Smooth muscle cell (in vitro differentiated cells): ENCODE results near the gene AGMO. TPM values are rescaled to one million over a fixed set of nuclear protein-coding genes. Genes with fewer than 3 reads are reported as not detected.

Experiments
- DNase-seq: peaks from one replicate; lab custom pipeline; 2025; ENCODE audit not compliant: unreplicated experiment; lab: John Stamatoyannopoulos, UW
- H2AFZ ChIP-seq: fragments of 200-600 bp; sonication (generic); 2 replicates; pipeline ENCODE4 v1.6.0; 2016; ENCODE audit warnings: antibody characterized with exemption, low read depth, mild to moderate bottlenecking
- H3F3A ChIP-seq: fragments of 200-600 bp; sonication (generic); 2 replicates; pipeline ENCODE4 v1.6.0; 2017; ENCODE audit warnings: antibody characterized with exemption, low read depth
- H3K27ac ChIP-seq: fragments of 200-600 bp; sonication (generic); 2 replicates; pipeline ENCODE4 v1.5.1; 2016; ENCODE audit warnings: low read depth, mild to moderate bottlenecking
- H3K27me3 ChIP-seq: fragments of 200-600 bp; sonication (generic); 2 replicates; pipeline ENCODE4 v1.6.1; 2016; ENCODE audit warnings: low read depth, mild to moderate bottlenecking
- H3K36me3 ChIP-seq: fragments of 200-600 bp; sonication (generic); 2 replicates; pipeline ENCODE4 v1.5.1; 2016; ENCODE audit warnings: low read depth
- H3K4me1 ChIP-seq: fragments of 200-600 bp; sonication (generic); 2 replicates; pipeline ENCODE4 v1.5.1; 2016; ENCODE audit warnings: low read depth
- H3K4me2 ChIP-seq: fragments of 200-600 bp; sonication (generic); 2 replicates; pipeline ENCODE4 v1.6.0; 2016; ENCODE audit warnings: mild to moderate bottlenecking
- H3K4me3 ChIP-seq: fragments of 200-600 bp; sonication (generic); 2 replicates; pipeline ENCODE4 v1.5.1; 2016; ENCODE audit warnings: mild to moderate bottlenecking
- H3K79me2 ChIP-seq: fragments of 200-600 bp; sonication (generic); 2 replicates; pipeline ENCODE4 v1.6.0; 2016; ENCODE audit warnings: low read depth, mild to moderate bottlenecking
- H3K9ac ChIP-seq: fragments of 200-600 bp; sonication (generic); 2 replicates; pipeline ENCODE4 v1.6.0; 2016; ENCODE audit warnings: low read depth
- H3K9me3 ChIP-seq: fragments of 200-600 bp; sonication (generic); replicated peaks from 2 replicates; pipeline ENCODE4 v1.5.1; 2016; ENCODE audit warnings: low read depth
- H4K20me1 ChIP-seq: fragments of 200-600 bp; sonication (generic); 2 replicates; pipeline ENCODE4 v1.6.0; 2016; ENCODE audit warnings: low read depth
- WGBS: methylation state at CpG from one replicate; pipeline ENCODE4 v1.1.7; 2016; ENCODE audit warnings: low lambda C conversion rate; 5-methylcytosine and 5-hydroxymethylcytosine counted together
- polyA plus RNA-seq: library from polyadenylated mRNA; unstranded; fragments of >200 nt; fragmentation: Nextera tagmentation; extraction: Ambion mirVana; gene quantifications from 2 replicates; pipeline ENCODE4 v1.2.1, GENCODE V29; 2016
- total RNA-seq: library from RNA; depleted of rRNA; stranded (reverse); fragments of >200 nt; gene quantifications from 2 replicates; pipeline ENCODE4 v1.2.3, GENCODE V29; 2014
- TF ChIP-seq, protein P1 (sequence below): fragments of 200-600 bp; sonication (generic); IDR thresholded peaks from 2 replicates; pipeline ENCODE4 v1.5.1; 2017; ENCODE audit warnings: borderline replicate concordance, mild to moderate bottlenecking, antibody characterized with exemption; ENCODE audit not compliant: insufficient read depth, poor library complexity, severe bottlenecking

The AGMO gene
- total and polyA plus RNA-seq, 2 experiments from 2014 or later: 0.27 to 0.50 TPM

DNA sequence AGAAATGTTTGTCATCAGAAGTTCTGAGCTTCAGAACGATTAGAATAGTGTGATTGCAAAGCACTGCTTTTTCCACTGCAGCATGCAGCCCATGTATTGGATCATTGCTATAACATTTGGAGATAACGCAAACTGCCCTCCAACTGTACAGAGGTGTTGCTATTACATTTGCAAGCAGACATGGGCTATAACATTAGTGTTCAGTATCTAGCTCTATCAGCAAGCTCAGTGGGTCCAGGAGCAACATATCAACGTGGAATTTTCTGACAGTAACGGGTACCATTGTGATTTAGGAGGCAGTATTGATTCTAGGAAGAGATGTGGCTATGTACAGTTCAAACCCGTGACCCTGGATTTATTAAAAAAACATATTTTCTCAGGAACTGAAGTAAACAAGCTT, 75.8 kb downstream of the AGMO start:
- Histone ChIP-seq H3K79me2 (no peaks in the 10 kb centered on the region), H3K27ac (no peak overlapping the region), H3K4me2 (no peak overlapping the region), H2AFZ (no peak overlapping the region), H4K20me1 (no peaks in the 10 kb centered on the region), H3K36me3 (no peaks in the 10 kb centered on the region), H3K9me3 (no peaks in the 10 kb centered on the region), H3K4me3 (no peak overlapping the region), H3K9ac (no peak overlapping the region), H3F3A (no peaks in the 10 kb centered on the region), H3K4me1 (no peaks in the 10 kb centered on the region), H3K27me3 (no peaks in the 10 kb centered on the region)
- DNase-seq: no peak
- WGBS: 80% methylated on average over 5 of the region's 5 CpGs
- TF ChIP-seq, protein P1, sequence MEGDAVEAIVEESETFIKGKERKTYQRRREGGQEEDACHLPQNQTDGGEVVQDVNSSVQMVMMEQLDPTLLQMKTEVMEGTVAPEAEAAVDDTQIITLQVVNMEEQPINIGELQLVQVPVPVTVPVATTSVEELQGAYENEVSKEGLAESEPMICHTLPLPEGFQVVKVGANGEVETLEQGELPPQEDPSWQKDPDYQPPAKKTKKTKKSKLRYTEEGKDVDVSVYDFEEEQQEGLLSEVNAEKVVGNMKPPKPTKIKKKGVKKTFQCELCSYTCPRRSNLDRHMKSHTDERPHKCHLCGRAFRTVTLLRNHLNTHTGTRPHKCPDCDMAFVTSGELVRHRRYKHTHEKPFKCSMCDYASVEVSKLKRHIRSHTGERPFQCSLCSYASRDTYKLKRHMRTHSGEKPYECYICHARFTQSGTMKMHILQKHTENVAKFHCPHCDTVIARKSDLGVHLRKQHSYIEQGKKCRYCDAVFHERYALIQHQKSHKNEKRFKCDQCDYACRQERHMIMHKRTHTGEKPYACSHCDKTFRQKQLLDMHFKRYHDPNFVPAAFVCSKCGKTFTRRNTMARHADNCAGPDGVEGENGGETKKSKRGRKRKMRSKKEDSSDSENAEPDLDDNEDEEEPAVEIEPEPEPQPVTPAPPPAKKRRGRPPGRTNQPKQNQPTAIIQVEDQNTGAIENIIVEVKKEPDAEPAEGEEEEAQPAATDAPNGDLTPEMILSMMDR: no peak

DNA sequence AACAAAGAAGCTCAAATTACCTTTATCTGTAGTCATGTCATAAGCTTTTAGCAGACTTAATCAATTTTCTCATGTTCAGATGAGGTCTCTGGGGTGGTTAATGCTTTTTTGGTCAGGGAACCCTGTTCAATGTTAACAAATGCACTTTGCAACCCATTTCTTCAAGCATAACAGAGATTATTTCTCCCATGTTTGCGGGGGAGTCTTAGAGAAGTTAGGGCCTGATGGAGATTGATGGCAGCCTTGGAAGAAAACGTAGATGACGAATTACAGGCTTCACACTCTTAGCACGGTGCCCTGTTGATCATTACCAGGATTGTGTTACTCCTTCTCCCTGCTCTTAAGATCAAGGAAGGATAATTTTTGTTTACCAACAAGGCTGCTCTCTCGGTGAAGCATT, 76.4 kb downstream of the AGMO start:
- no peak overlapping the region for H3K4me2 ChIP-seq
- no peaks in the 10 kb centered on the region for H3F3A ChIP-seq
- no peaks in the 10 kb centered on the region for H3K9me3 ChIP-seq
- no peaks in the 10 kb centered on the region for H4K20me1 ChIP-seq
- no peak overlapping the region for H2AFZ ChIP-seq
- 64% methylated on average over 5 of the region's 5 CpGs for WGBS
- no peaks in the 10 kb centered on the region for H3K27me3 ChIP-seq
- no peak for DNase-seq
- H3K79me2 ChIP-seq: no peaks in the 10 kb centered on the region
- H3K4me3 ChIP-seq: no peak overlapping the region
- no peaks in the 10 kb centered on the region for H3K36me3 ChIP-seq
- no peaks in the 10 kb centered on the region for H3K4me1 ChIP-seq
- TF ChIP-seq, protein P1: no peak
- H3K9ac ChIP-seq: no peak overlapping the region
- no peak overlapping the region for H3K27ac ChIP-seq

DNA sequence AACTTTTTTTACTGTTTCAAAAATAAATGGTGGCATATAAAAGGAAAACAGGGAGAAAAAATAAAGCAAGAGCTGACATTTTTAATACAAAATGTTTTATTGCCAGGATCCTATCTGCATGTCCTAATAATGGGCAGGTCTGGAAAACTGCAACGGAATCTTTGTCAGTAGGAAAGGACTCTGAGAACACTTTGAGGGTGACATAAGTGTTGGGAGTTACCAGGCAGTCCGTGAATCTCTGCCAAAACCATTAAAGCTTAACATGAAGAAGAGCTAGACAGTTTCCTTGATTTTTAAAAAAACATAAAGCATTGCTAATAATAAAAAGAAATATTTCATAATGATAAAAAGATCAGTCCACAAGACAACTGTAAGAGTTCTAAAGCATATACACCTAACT, 80.7 kb downstream of the AGMO start:
- DNase-seq: no peak
- no peak overlapping the region for H3K9ac ChIP-seq
- no peaks in the 10 kb centered on the region for H3K9me3 ChIP-seq
- H3K4me3 ChIP-seq: no peak overlapping the region
- no peaks in the 10 kb centered on the region for H3F3A ChIP-seq
- no peak overlapping the region for H3K27ac ChIP-seq
- no peaks in the 10 kb centered on the region for H3K79me2 ChIP-seq
- H3K27me3 ChIP-seq: no peaks in the 10 kb centered on the region
- WGBS: 41% methylated on average over 2 of the region's 2 CpGs
- no peaks in the 10 kb centered on the region for H3K36me3 ChIP-seq
- H3K4me1 ChIP-seq: no peaks in the 10 kb centered on the region
- H3K4me2 ChIP-seq: no peak overlapping the region
- TF ChIP-seq, protein P1: no peak
- H4K20me1 ChIP-seq: no peaks in the 10 kb centered on the region
- no peak overlapping the region for H2AFZ ChIP-seq

DNA sequence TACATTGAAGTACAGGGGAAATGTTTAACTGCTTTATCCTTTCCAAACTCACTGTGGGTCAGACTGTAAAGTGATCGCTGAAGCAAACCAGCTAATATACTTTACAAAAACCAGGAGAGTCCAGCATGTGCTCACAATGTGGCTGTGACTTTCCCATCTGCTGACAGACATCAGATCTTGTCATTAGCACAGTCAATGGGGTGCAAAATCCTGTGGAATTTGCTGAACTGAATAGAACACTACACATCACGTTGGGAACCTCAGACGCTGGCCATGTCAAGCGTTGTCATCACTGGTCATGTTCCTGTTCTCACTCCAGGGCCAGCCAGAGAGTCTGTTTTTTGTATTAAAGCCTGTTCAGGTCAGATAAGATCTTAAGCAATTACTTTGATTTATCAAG, 83.4 kb downstream of the AGMO start:
- 43% methylated on average over 4 of the region's 4 CpGs for whole genome bisulfite sequencing
- H3K27ac ChIP-seq: no peak overlapping the region
- no peaks in the 10 kb centered on the region for H3K79me2 ChIP-seq
- no peaks in the 10 kb centered on the region for H3K36me3 ChIP-seq
- no peak overlapping the region for H3K4me3 ChIP-seq
- no peaks in the 10 kb centered on the region for H3K9me3 ChIP-seq
- H4K20me1 ChIP-seq: no peaks in the 10 kb centered on the region
- no peaks in the 10 kb centered on the region for H3F3A ChIP-seq
- H3K4me1 ChIP-seq: no peaks in the 10 kb centered on the region
- H3K4me2 ChIP-seq: no peak overlapping the region
- no peaks in the 10 kb centered on the region for H3K27me3 ChIP-seq
- no peak overlapping the region for H3K9ac ChIP-seq
- H2AFZ ChIP-seq: no peak overlapping the region
- no peak for DNase-seq
- TF ChIP-seq, protein P1: no peak
